NCI-H1048 (cell line): ENCODE data around the gene MVD.

ENCODE experiments used
- DNase-seq: peaks from one replicate; lab custom pipeline; 2025; lab: John Stamatoyannopoulos, UW

Gene MVD

GRCh38 chr16:88606148-88606757 lies 56.6 kb downstream of the MVD start:
- DNase-seq: no peak

- no peak for DNase-seq
Measured at GRCh38 chr16:88605186-88606147, 57.4 kb downstream of the MVD start.

GRCh38 chr16:88602091-88602490 lies 60.8 kb downstream of the MVD start:
- no peak for DNase-seq
